Coronary artery (tissue), 2 donors: ENCODE data around the gene SPATS2.

Source experiments
- DNase-seq: peaks from one replicate; pipeline ENCODE4 v3.0.0-alpha.2; 2017; ENCODE audit warnings: low spot score
- H3K27ac ChIP-seq, 2 donors: fragments of 200-600 bp; sonication (generic); one replicate each; pipeline ENCODE4 v1.5.1; 2016 to 2019
- H3K4me3 ChIP-seq: fragments of 200-600 bp; sonication (generic); 2 replicates; pipeline ENCODE4 v1.5.1; 2016; ENCODE audit warnings: mild to moderate bottlenecking, moderate library complexity
- TF ChIP-seq, protein P1 (sequence below): fragments of 200-600 bp; sonication (generic); IDR thresholded peaks from one replicate; pipeline ENCODE4 v1.5.1; 2019; ENCODE audit warnings: antibody characterized with exemption

SPATS2 gene

DNA sequence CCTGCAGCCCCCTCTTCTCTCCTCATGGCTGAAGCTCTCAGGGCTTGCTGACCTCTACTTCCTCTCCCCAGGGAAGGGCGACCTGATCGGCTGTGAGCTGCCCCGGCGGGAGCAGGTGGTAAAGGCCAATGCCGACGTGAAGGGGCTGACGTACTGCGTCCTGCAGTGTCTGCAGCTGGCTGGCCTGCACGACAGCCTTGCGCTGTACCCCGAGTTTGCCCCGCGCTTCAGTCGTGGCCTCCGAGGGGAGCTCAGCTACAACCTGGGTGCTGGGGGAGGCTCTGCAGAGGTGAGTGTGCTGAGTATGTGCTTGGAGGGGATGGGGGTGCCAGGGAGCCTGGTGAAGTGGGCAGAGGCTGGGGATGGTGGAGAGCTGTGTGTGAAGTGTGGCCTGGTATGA, 187.0 kb downstream of the SPATS2 start:
- no peak overlapping the region for H3K4me3 ChIP-seq
- TF ChIP-seq, protein P1, sequence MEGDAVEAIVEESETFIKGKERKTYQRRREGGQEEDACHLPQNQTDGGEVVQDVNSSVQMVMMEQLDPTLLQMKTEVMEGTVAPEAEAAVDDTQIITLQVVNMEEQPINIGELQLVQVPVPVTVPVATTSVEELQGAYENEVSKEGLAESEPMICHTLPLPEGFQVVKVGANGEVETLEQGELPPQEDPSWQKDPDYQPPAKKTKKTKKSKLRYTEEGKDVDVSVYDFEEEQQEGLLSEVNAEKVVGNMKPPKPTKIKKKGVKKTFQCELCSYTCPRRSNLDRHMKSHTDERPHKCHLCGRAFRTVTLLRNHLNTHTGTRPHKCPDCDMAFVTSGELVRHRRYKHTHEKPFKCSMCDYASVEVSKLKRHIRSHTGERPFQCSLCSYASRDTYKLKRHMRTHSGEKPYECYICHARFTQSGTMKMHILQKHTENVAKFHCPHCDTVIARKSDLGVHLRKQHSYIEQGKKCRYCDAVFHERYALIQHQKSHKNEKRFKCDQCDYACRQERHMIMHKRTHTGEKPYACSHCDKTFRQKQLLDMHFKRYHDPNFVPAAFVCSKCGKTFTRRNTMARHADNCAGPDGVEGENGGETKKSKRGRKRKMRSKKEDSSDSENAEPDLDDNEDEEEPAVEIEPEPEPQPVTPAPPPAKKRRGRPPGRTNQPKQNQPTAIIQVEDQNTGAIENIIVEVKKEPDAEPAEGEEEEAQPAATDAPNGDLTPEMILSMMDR: no peak
- DNase-seq: no peak
- no peak overlapping the region for H3K27ac ChIP-seq

DNA sequence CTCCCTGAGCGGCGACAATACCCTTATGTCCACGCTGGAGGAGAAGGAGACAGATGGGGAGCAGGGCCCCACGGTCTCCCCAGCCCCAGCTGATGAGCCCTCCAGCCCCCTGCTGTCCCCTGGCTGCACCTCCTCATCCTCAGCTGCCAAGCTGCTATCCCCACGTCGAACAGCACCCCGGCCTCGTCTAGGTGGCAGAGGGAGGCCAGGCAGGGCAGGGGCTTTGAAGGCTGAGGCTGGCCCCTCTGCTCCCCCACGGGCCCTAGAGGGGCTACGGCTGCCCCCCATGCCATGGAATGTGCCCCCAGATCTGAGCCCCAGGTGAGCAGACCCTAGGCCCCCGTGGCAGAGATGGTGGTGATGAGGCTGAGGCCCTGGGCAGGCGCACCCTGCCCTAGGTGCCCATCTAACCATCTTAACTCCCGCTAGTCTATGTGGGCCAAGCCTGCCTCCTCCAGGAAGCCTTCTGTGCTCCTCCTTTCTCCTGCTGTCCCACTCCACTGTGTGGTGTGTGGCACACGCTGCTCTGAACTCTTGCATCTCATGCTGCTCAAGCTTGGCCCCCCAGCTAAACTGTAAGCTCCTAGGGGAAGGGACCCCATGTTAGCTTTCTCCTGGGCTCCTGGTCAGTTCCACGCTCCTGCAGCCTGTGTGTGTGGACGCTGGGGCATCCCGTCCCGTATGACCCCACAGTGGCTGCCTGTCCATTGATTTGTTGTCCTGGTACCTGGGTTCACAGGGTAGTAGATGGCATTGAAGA, 188.5 kb downstream of the SPATS2 start:
- H3K27ac ChIP-seq: no peak overlapping the region

DNA sequence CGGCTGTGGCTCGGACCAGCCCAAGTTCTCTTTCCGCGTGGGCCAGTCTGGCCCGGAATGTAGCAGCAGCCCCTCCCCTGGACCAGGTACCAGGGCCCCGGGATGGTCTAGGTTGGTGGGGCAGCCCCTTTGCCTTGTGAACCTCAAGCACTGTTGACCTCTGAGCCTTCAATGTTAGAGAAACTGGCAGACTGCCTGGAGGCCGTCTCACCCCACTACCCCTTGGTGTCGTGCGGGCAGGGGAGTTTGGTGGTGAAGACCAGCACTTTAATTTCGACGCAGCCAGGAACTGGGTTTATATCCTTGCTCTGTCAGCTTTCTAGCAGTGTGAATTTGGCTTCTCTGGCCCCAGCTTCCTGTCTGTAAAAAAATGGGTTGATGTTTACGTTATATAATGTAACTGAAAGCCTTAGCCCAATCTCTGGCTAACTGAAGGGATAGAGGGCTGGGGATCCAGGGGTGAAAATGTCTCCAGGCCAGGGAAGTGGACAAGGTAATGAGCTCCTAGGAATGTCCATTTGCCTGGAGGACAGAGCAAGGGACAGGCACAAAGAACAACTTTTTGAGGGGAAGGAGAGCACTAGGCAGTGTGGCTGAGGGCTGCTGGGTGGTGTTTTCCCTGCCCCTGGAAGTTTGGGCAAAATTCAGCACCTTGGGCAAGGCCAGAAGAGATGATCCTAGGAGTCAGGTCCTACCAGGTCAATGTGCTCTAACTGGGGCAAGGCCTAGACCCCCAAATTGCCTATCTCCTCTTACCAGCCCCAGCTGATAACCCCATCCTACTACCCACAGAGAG, 189.3 kb downstream of the SPATS2 start:
- no peak overlapping the region for H3K27ac ChIP-seq
- no peak overlapping the region for H3K4me3 ChIP-seq
- TF ChIP-seq, protein P1: no peak
- no peak for DNase-seq

More for the DNA sequence above, 188.5 kb downstream of the SPATS2 start:
- no peak for DNase-seq
- TF ChIP-seq, protein P1: no peak
- no peak overlapping the region for H3K4me3 ChIP-seq

DNA sequence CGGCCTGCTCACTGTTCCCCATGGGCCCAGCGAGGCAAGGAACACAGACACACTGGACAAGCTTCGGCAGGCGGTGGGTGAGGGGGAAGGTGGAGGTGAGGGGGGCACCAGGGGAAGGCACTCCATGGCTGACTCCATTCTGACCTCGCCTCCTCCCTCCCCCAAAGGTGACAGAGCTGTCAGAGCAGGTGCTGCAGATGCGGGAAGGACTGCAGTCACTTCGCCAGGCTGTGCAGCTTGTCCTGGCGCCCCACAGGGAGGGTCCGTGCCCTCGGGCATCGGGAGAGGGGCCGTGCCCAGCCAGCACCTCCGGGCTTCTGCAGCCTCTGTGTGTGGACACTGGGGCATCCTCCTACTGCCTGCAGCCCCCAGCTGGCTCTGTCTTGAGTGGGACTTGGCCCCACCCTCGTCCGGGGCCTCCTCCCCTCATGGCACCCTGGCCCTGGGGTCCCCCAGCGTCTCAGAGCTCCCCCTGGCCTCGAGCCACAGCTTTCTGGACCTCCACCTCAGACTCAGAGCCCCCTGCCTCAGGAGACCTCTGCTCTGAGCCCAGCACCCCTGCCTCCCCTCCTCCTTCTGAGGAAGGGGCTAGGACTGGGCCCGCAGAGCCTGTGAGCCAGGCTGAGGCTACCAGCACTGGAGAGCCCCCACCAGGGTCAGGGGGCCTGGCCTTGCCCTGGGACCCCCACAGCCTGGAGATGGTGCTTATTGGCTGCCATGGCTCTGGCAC, 190.1 kb downstream of the SPATS2 start:
- DNase-seq: no peak
- H3K27ac ChIP-seq: no peak overlapping the region
- TF ChIP-seq, protein P1: no peak
- H3K4me3 ChIP-seq: no peak overlapping the region

DNA sequence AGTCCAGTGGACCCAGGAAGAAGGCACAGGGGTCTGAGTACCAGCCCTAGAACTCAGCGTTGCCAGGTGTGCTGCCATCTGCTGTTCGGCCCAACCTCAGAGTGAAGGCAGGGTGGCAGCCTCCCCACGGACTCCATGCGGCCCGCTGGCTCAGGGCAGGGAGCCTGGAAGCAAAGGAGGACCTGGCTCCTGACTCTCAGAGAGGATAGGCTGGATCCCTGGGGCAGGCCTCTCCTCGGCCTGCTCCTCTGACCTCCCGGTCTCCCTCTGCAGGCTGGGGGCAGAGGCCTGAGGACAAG, 190.6 kb downstream of the SPATS2 start:
- TF ChIP-seq, protein P1: no peak
- no peak overlapping the region for H3K4me3 ChIP-seq
- no peak overlapping the region for H3K27ac ChIP-seq
- DNase-seq: no peak

DNA sequence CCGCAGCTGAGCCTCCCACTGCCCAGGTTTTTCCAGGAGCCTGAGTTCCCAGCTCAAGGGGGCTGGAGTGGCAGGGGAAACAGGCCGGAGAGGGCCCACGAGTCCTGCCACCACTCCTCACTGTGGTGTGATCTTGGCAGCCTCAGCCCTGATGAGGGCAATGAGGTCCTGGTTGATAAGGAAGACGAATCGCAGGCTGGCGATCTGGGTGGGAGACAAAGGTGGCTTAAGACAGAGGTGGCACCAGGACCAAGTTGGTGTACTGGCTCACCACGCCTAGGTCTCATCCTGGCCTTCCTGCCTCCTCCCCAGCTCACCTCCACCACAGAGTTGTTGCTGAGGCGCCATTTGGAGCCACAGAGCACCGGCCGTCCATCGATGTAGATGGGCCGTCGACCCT, 191.3 kb downstream of the SPATS2 start:
- TF ChIP-seq, protein P1: no peak
- Histone ChIP-seq H3K4me3 (no peak overlapping the region), H3K27ac (no peak overlapping the region)
- no peak for DNase-seq
